Astrocyte (in vitro differentiated cells and primary cell): ENCODE data around the gene TAF7L. TPM values are rescaled to one million over a fixed set of nuclear protein-coding genes. Genes with fewer than 3 reads are reported as not detected.

ENCODE experiments used
- DNase-seq: peaks from one replicate; pipeline ENCODE4 v3.0.0-alpha.2; 2010; ENCODE audit warnings: low read depth
- FAIRE-seq: peaks from 2 replicates; lab custom pipeline; 2011; peaks lifted over from hg19 to GRCh38; lab: Jason Lieb, UNC
- H2AFZ ChIP-seq: 2 replicates; pipeline ENCODE4 v1.6.0; 2012; ENCODE audit warnings: low read depth, low read length, inconsistent platforms
- H3K27ac ChIP-seq: 2 replicates; pipeline ENCODE4 v1.5.1; 2011; ENCODE audit warnings: low read depth, low read length, inconsistent platforms
- H3K27me3 ChIP-seq: 2 replicates; pipeline ENCODE4 v1.6.0; 2011; ENCODE audit warnings: low read length, inconsistent platforms; ENCODE audit not compliant: insufficient read depth
- H3K36me3 ChIP-seq: 2 replicates; pipeline ENCODE4 v1.5.1; 2011; ENCODE audit warnings: low read length, inconsistent platforms; ENCODE audit not compliant: insufficient read depth
- H3K4me1 ChIP-seq: 2 replicates; pipeline ENCODE4 v1.5.1; 2011; ENCODE audit warnings: low read length, inconsistent platforms; ENCODE audit not compliant: insufficient read depth
- H3K4me2 ChIP-seq: 2 replicates; pipeline ENCODE4 v1.6.0; 2012; ENCODE audit warnings: low read length, inconsistent platforms
- H3K4me3 ChIP-seq: 2 replicates; pipeline ENCODE4 v1.5.1; 2011; ENCODE audit warnings: low read depth, mild to moderate bottlenecking, low read length, inconsistent platforms; ENCODE audit not compliant: insufficient read depth
- H3K79me2 ChIP-seq: 2 replicates; pipeline ENCODE4 v1.6.0; 2012; ENCODE audit warnings: mild to moderate bottlenecking, low read length, inconsistent platforms; ENCODE audit not compliant: insufficient read depth
- H3K9ac ChIP-seq: 2 replicates; pipeline ENCODE4 v1.6.0; 2012; ENCODE audit warnings: mild to moderate bottlenecking, low read length, inconsistent platforms
- H3K9me3 ChIP-seq: 2 replicates; pipeline ENCODE4 v1.5.1; 2012; ENCODE audit warnings: low read depth, mild to moderate bottlenecking, low read length, inconsistent platforms; ENCODE audit not compliant: insufficient read depth
- H4K20me1 ChIP-seq: 2 replicates; pipeline ENCODE4 v1.6.0; 2012; ENCODE audit warnings: low read length, inconsistent platforms; ENCODE audit not compliant: insufficient read depth
- H3K27ac Mint-ChIP-seq: one replicate; pipeline ENCODE4 v1.8.0; 2021; ENCODE audit warnings: mild to moderate bottlenecking, mixed read lengths; ENCODE audit not compliant: unreplicated experiment
- H3K27me3 Mint-ChIP-seq: one replicate; pipeline ENCODE4 v1.8.0; 2021; ENCODE audit warnings: low read depth, mixed read lengths; ENCODE audit not compliant: unreplicated experiment
- H3K36me3 Mint-ChIP-seq: one replicate; pipeline ENCODE4 v1.8.0; 2021; ENCODE audit warnings: low read depth, mixed read lengths; ENCODE audit not compliant: unreplicated experiment
- H3K4me1 Mint-ChIP-seq: one replicate; pipeline ENCODE4 v1.8.0; 2021; ENCODE audit warnings: low read depth, mixed read lengths; ENCODE audit not compliant: unreplicated experiment
- H3K4me3 Mint-ChIP-seq: one replicate; pipeline ENCODE4 v1.8.0; 2021; ENCODE audit warnings: mild to moderate bottlenecking, moderate library complexity, mixed read lengths; ENCODE audit not compliant: unreplicated experiment
- H3K9me3 Mint-ChIP-seq: one replicate; pipeline ENCODE4 v1.8.0; 2021; ENCODE audit warnings: mild to moderate bottlenecking, mixed read lengths; ENCODE audit not compliant: unreplicated experiment
- CTCF ChIP-seq: IDR thresholded peaks from 2 replicates; pipeline ENCODE4 v1.5.1; 2011; ENCODE audit warnings: low read depth, mild to moderate bottlenecking, inconsistent platforms, low read length, moderate library complexity; ENCODE audit not compliant: insufficient read depth
- EZH2 ChIP-seq: IDR thresholded peaks from 2 replicates; pipeline ENCODE4 v1.6.1; 2012; ENCODE audit warnings: mild to moderate bottlenecking, low read length, inconsistent platforms; ENCODE audit not compliant: insufficient read depth
- total RNA-seq: library from RNA; stranded (reverse); gene quantifications from 2 replicates; pipeline ENCODE4 v1.2.1, GENCODE V29; 2021

Gene TAF7L
- total RNA-seq, 1 donor from 2014 or later, result 0.27 TPM

- H3K27ac ChIP-seq, result peak overlapping the region; percentile 53
- H3K4me3 Mint-ChIP-seq, result no peak overlapping the region
Observed at GRCh38 chrX:101231080-101231479, 60.1 kb downstream of the TAF7L start.

DNA sequence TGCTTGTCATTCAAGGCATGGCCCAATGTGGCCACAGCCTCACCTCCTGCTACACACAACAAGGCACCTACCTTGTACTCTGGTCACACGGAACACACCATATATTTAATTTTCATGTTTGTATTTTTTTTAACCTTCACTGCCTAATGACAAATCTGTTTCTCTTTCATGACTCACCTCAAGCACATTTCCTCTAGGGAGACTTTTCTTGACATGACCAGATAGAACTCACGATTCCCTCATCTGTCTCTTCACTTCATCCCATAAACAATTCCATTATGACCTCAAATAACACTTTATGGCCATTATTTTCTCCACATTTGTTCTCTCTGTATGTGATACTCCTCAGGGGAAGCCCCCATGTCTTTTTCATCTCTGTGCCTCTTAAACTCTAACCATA lies 60.5 kb downstream of the TAF7L start:
- Histone ChIP-seq H3K27ac (peak overlapping the region; percentile 53), H3K36me3 (no peaks in the 10 kb centered on the region), H3K4me2 (peak overlapping the region; percentile 57), H2AFZ (no peak overlapping the region), H3K9me3 (no peaks in the 10 kb centered on the region), H3K4me3 (no peak overlapping the region), H4K20me1 (no peaks in the 10 kb centered on the region), H3K9ac (no peak overlapping the region), H3K79me2 (no peaks in the 10 kb centered on the region), H3K27me3 (no peaks in the 10 kb centered on the region), H3K4me1 (peaks cover 32% of the 10 kb centered on the region)
- H3K4me1 Mint-ChIP-seq, result peaks cover 31% of the 10 kb centered on the region
- DNase-seq, result peak; percentile 35
- no peak overlapping the region for H3K4me3 Mint-ChIP-seq
- peaks cover 6% of the 10 kb centered on the region for H3K36me3 Mint-ChIP-seq
- peak overlapping the region; percentile 2 for H3K27ac Mint-ChIP-seq
- peak; percentile 76 for FAIRE-seq
- no peaks in the 10 kb centered on the region for H3K9me3 Mint-ChIP-seq
- H3K27me3 Mint-ChIP-seq, result no peaks in the 10 kb centered on the region
- TF ChIP-seq CTCF (no peak), EZH2 (no peak)

More at GRCh38 chrX:101231080-101231479, 60.1 kb downstream of the TAF7L start:
- DNase-seq (no peak), FAIRE-seq (no peak)
- no peaks in the 10 kb centered on the region for H3K9me3 ChIP-seq
- no peak overlapping the region for H3K9ac ChIP-seq
- H4K20me1 ChIP-seq, result no peaks in the 10 kb centered on the region
- peaks cover 6% of the 10 kb centered on the region for H3K36me3 Mint-ChIP-seq
- peaks cover 32% of the 10 kb centered on the region for H3K4me1 ChIP-seq
- H3K9me3 Mint-ChIP-seq, result no peaks in the 10 kb centered on the region
- peak overlapping the region; percentile 2 for H3K27ac Mint-ChIP-seq
- H3K27me3 ChIP-seq, result no peaks in the 10 kb centered on the region
- no peak overlapping the region for H2AFZ ChIP-seq
- H3K4me2 ChIP-seq, result peak overlapping the region; percentile 57
- peaks cover 31% of the 10 kb centered on the region for H3K4me1 Mint-ChIP-seq
- H3K79me2 ChIP-seq, result no peaks in the 10 kb centered on the region
- TF ChIP-seq CTCF, result no peak
- H3K4me3 ChIP-seq, result no peak overlapping the region
- H3K27me3 Mint-ChIP-seq, result no peaks in the 10 kb centered on the region
- H3K36me3 ChIP-seq, result no peaks in the 10 kb centered on the region

- peak overlapping the region; percentile 61 for H3K4me2 ChIP-seq
- H3K4me3 ChIP-seq, result no peak overlapping the region
- H3K27ac Mint-ChIP-seq, result peak overlapping the region; percentile 72
- peak; percentile 86 for DNase-seq
- no peaks in the 10 kb centered on the region for H3K9me3 ChIP-seq
- TF ChIP-seq CTCF (no peak), EZH2 (no peak)
- peak overlapping the region; percentile 28 for H3K9ac ChIP-seq
- peaks cover 4% of the 10 kb centered on the region for H3K36me3 Mint-ChIP-seq
- H3K79me2 ChIP-seq, result no peaks in the 10 kb centered on the region
- no peaks in the 10 kb centered on the region for H3K36me3 ChIP-seq
- FAIRE-seq, result no peak
- H4K20me1 ChIP-seq, result no peaks in the 10 kb centered on the region
- H3K27me3 ChIP-seq, result no peaks in the 10 kb centered on the region
- H2AFZ ChIP-seq, result no peak overlapping the region
- H3K4me1 ChIP-seq, result peaks cover 32% of the 10 kb centered on the region
- H3K4me3 Mint-ChIP-seq, result no peak overlapping the region
- peaks cover 31% of the 10 kb centered on the region for H3K4me1 Mint-ChIP-seq
- H3K27ac ChIP-seq, result peak overlapping the region; percentile 75
- H3K9me3 Mint-ChIP-seq, result no peaks in the 10 kb centered on the region
- H3K27me3 Mint-ChIP-seq, result no peaks in the 10 kb centered on the region
Observed at GRCh38 chrX:101229170-101229569, 62.0 kb downstream of the TAF7L start.
